Measurements from ENCODE around the gene CLCN6. TPM values are rescaled to one million over a fixed set of nuclear protein-coding genes. Genes with fewer than 3 reads are reported as not detected.

Gene CLCN6, protein sequence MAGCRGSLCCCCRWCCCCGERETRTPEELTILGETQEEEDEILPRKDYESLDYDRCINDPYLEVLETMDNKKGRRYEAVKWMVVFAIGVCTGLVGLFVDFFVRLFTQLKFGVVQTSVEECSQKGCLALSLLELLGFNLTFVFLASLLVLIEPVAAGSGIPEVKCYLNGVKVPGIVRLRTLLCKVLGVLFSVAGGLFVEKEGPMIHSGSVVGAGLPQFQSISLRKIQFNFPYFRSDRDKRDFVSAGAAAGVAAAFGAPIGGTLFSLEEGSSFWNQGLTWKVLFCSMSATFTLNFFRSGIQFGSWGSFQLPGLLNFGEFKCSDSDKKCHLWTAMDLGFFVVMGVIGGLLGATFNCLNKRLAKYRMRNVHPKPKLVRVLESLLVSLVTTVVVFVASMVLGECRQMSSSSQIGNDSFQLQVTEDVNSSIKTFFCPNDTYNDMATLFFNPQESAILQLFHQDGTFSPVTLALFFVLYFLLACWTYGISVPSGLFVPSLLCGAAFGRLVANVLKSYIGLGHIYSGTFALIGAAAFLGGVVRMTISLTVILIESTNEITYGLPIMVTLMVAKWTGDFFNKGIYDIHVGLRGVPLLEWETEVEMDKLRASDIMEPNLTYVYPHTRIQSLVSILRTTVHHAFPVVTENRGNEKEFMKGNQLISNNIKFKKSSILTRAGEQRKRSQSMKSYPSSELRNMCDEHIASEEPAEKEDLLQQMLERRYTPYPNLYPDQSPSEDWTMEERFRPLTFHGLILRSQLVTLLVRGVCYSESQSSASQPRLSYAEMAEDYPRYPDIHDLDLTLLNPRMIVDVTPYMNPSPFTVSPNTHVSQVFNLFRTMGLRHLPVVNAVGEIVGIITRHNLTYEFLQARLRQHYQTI
- 10 to 100 TPM in 2 of 4 donors, 1 to 10 TPM in 2; 4.2 to 13.5 (median 9.9) TPM for total RNA-seq

DNA sequence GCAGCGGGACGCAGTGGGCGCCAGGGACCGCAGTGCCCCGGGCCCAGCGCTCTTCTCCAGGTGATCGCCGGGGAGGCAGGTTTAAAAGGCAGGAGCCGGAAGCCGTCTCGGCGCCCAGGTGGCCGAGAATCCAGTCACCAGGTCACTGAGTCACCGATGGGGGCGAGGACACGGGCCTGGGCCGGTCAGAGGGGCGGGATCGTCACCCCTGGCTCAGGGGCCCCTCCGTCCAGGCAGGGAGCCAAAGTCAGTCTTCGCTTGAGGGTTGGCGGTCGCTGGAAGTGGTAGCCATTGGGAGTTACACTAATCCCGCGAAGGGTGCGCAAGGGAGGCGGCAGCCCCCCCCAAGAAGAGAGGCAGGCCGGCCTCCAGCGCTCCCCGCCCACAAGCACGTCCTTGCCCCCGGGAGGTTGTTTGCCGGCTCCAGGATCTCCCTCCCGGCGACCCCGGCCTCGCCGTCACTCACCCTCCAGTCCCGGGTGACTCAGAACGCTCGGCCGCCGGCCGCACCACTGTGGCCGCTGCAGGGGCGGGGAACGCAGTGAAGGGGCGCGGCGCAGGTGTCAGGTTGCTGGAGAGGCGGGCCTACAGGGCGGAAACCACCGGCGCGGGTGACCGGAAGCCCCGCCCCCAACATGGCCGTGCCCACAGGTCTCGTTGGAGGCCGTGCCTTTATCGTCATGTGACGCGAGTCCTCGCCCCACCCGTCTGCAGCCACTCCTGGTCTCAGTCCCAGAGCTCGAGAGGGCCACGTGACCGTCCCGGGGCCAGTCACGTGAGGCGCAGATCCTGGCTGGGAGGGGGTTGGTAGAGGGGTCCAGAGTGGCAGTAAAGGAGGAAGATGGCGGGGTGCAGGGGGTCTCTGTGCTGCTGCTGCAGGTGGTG is at the start of gene CLCN6, which contains the start of gene MTHFR:
TSS of gene CLCN6 (plus strand) at position 770 of the 885 bp plus-strand sequence. CDS start at position 842, 72 bp downstream.
TSS of gene MTHFR (minus strand) at position 543 of the 885 bp plus-strand sequence. CDS start 2,848 bp downstream, outside the sequence.
- peak in 2 of 4 donors; percentile 93 to 98 for TF ChIP-seq POLR2A (IDR thresholded peaks at IDR 0.05)
- no peak for TF ChIP-seq CTCF (IDR thresholded peaks at IDR 0.05)
- peak within 1 kb of the TSS; percentile 65 to 99 (median 90) for H3K4me3 ChIP-seq
- intact Hi-C loops (cut with DNase I), result no loop called here
- 0% methylated on average over 10 of the region's 72 CpGs; no CpG with 5 or more reads in 1 of the 2 donors for WGBS, 2 donors
- DNase-seq, result peak; percentile 96
- H3K36me3 ChIP-seq, result peaks cover 0 to 39% (median 8%) of the 10 kb centered on the region in 3 donors
- no peaks in the 10 kb centered on the region for H3K27me3 ChIP-seq
- peaks cover 32 to 79% (median 42%) of the 10 kb centered on the region in 3 donors for H3K4me1 ChIP-seq
- H3K27ac ChIP-seq, result peak within 1 kb of the TSS; percentile 95 to 100 (median 99)
- H3K9me3 ChIP-seq, result no peaks in the 10 kb centered on the region

GRCh38 chr1:11757047-11757446 is 48.9 kb upstream of the CLCN6 start:
- TF ChIP-seq CTCF (IDR thresholded peaks at IDR 0.05) (no peak), POLR2A (IDR thresholded peaks at IDR 0.05) (no peak)
- Histone ChIP-seq H3K4me1 (peaks cover 0 to 4% (median 2%) of the 10 kb centered on the region in 3 donors), H3K4me3 (no peak overlapping the region), H3K36me3 (no peaks in the 10 kb centered on the region), H3K27me3 (peaks cover 0 to 23% (median 2%) of the 10 kb centered on the region in 4 donors), H3K9me3 (no peaks in the 10 kb centered on the region), H3K27ac (no peak overlapping the region)
- intact Hi-C loops (cut with DNase I), result no loop called here
- no peak for DNase-seq
- WGBS, 2 donors, result 73 to 84% methylated on average over 1 of the region's 1 CpG

DNA sequence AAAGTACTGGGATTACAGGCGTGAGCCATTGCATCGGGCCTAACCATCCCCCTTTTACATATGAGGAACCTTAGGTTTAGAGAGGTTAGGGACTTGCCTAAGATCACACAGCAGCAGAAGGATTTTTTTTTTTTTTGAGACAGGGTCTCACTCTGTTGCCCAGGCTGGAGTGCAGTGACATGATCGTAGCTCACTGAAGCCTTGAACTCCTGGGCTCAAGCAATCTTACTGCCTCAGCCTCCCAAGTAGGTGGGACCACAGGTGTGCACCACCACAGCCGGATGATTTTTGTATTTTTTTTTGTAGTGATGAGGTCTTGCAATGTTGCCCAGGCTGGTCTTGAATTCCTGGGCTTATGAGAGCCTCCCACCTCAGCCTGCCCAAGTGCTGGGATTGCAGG is 46.2 kb upstream of the CLCN6 start:
- WGBS, 2 donors, result 79 to 94% methylated on average over 2 to 4 of the region's 4 CpGs
- DNase-seq, result no peak
- intact Hi-C loops (cut with DNase I), result no loop called here
- no peaks in the 10 kb centered on the region for H3K36me3 ChIP-seq
- no peak overlapping the region for H3K4me3 ChIP-seq
- TF ChIP-seq POLR2A (IDR thresholded peaks at IDR 0.05) (no peak), CTCF (IDR thresholded peaks at IDR 0.05) (no peak)
- peaks cover 0 to 39% (median 6%) of the 10 kb centered on the region in 4 donors for H3K27me3 ChIP-seq
- no peaks in the 10 kb centered on the region for H3K9me3 ChIP-seq
- H3K27ac ChIP-seq, result no peak overlapping the region
- H3K4me1 ChIP-seq, result peaks cover 0 to 11% (median 4%) of the 10 kb centered on the region in 3 donors

GRCh38 chr1:11761285-11761684 is 44.7 kb upstream of the CLCN6 start:
- H3K27ac ChIP-seq, result no peak overlapping the region

More at GRCh38 chr1:11761285-11761684, 44.7 kb upstream of the CLCN6 start:
- TF ChIP-seq CTCF (IDR thresholded peaks at IDR 0.05) (no peak), POLR2A (IDR thresholded peaks at IDR 0.05) (no peak)
- no peak for DNase-seq
- Histone ChIP-seq H3K4me1 (peaks cover 0 to 11% (median 4%) of the 10 kb centered on the region in 3 donors), H3K4me3 (no peak overlapping the region), H3K9me3 (no peaks in the 10 kb centered on the region), H3K36me3 (no peaks in the 10 kb centered on the region), H3K27me3 (peaks cover 0 to 47% (median 6%) of the 10 kb centered on the region in 4 donors)
- 81 to 94% methylated on average over 3 to 5 of the region's 6 CpGs for WGBS, 2 donors
- intact Hi-C loops (cut with DNase I), result no loop called here
